B cell (primary cell): ENCODE measurements around the gene FRMD3.

Source experiments
- EZH2 ChIP-seq: IDR thresholded peaks from 2 replicates; pipeline ENCODE4 v1.6.1; 2012; ENCODE audit warnings: borderline replicate concordance, low read depth, mild to moderate bottlenecking, moderate library complexity, low read length; ENCODE audit not compliant: insufficient read depth, poor library complexity, severe bottlenecking
- TF ChIP-seq, protein P1 (sequence below): fragments of 200-600 bp; IDR thresholded peaks from one replicate; pipeline ENCODE4 v1.8.0; 2022; ENCODE audit warnings: antibody characterized with exemption, mild to moderate bottlenecking

- TF ChIP-seq, protein P1, sequence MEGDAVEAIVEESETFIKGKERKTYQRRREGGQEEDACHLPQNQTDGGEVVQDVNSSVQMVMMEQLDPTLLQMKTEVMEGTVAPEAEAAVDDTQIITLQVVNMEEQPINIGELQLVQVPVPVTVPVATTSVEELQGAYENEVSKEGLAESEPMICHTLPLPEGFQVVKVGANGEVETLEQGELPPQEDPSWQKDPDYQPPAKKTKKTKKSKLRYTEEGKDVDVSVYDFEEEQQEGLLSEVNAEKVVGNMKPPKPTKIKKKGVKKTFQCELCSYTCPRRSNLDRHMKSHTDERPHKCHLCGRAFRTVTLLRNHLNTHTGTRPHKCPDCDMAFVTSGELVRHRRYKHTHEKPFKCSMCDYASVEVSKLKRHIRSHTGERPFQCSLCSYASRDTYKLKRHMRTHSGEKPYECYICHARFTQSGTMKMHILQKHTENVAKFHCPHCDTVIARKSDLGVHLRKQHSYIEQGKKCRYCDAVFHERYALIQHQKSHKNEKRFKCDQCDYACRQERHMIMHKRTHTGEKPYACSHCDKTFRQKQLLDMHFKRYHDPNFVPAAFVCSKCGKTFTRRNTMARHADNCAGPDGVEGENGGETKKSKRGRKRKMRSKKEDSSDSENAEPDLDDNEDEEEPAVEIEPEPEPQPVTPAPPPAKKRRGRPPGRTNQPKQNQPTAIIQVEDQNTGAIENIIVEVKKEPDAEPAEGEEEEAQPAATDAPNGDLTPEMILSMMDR: no peak
- no peak for TF ChIP-seq EZH2
Measured at GRCh38 chr9:83582029-83582428, 43.8 kb upstream of the FRMD3 start.
